Stomach smooth muscle (tissue), 2 donors: ENCODE data around the gene OR5J2.
"Not testable (repeated sequence)": the region's sequence is repeated elsewhere in the genome, so short reads cannot be mapped to it uniquely, and the experiment has no call there.

Experiments used
- H3K27ac ChIP-seq: one replicate; pipeline ENCODE4 v1.7.0; 2013; ENCODE audit warnings: mild to moderate bottlenecking, low read length, inconsistent platforms
- H3K27me3 ChIP-seq, 2 donors: one replicate each; pipeline ENCODE4 v1.7.0; 2013; ENCODE audit warnings: low read length in 2 of 2; ENCODE audit not compliant: insufficient read depth in 2 of 2, control insufficient read depth in 1 of 2
- H3K36me3 ChIP-seq, 2 donors: one replicate each; pipeline ENCODE4 v1.7.0; 2013; ENCODE audit warnings: low read length in 2 of 2; ENCODE audit not compliant: control insufficient read depth in 2 of 2, insufficient read depth in 2 of 2
- H3K4me1 ChIP-seq: one replicate; pipeline ENCODE4 v1.7.0; 2013; ENCODE audit warnings: low read length; ENCODE audit not compliant: control insufficient read depth, insufficient read depth
- H3K4me3 ChIP-seq, 2 donors: one replicate each; pipeline ENCODE4 v1.7.0; 2013; ENCODE audit warnings: low read length in 2 of 2
- H3K9ac ChIP-seq, 2 donors: one replicate each; pipeline ENCODE4 v1.7.0; 2013; ENCODE audit warnings: low read length in 2 of 2, mild to moderate bottlenecking in 1 of 2
- H3K9me3 ChIP-seq, 2 donors: one replicate each; pipeline ENCODE4 v1.7.0; 2013; ENCODE audit warnings: low read length in 2 of 2; ENCODE audit not compliant: control insufficient read depth in 2 of 2
- donor health status: healthy.
- donor health status: Pancreatic carcinoma.

The OR5J2 gene

DNA sequence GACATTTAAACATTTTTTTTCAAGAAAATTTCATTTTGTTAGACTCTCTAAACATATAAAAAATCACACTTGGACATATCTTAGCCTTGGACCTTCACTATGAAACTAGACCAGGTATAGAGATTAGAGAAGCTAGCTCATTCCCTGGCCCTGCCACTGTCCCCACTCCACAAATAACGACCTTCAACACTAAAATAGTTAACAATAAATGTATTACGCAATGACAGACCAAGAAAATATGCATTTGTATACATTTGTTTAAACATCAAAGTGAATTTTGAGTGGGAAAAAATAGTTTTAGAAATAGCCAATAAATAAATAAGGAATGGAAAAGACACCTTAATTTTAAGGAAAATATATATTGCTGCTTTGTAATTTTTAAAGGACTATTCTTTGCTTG lies 20.9 kb downstream of the OR5J2 start:
- no peaks in the 10 kb centered on the region for H3K27me3 ChIP-seq
- H3K9ac ChIP-seq, result no peak overlapping the region
- no peak overlapping the region for H3K4me3 ChIP-seq
- no peaks in the 10 kb centered on the region for H3K36me3 ChIP-seq
- no peaks in the 10 kb centered on the region for H3K4me1 ChIP-seq
- no peaks in the 10 kb centered on the region for H3K9me3 ChIP-seq
- H3K27ac ChIP-seq, result no peak overlapping the region

DNA sequence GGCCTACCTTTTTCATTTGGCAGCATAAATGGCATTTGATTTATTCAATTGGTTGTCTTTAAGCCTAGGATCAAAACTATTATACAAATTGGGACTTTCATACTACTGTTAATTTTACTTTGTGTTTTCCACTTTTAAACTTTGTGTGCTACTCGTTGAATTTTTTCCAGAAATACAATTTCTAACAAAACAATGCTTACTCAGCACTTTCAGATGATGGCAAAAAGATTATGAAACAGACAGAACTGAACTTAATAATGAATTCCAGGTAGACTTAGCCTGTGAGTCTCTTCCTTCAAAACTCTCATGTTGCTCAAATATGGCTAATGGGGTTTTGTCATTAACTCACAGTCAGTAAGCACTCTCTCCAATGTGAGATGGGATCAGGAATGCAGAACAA lies 31.4 kb downstream of the OR5J2 start:
- no peaks in the 10 kb centered on the region for H3K36me3 ChIP-seq
- no peaks in the 10 kb centered on the region for H3K27me3 ChIP-seq
- no peak overlapping the region for H3K9ac ChIP-seq
- H3K9me3 ChIP-seq, result no peaks in the 10 kb centered on the region
- no peak overlapping the region for H3K27ac ChIP-seq
- no peak overlapping the region for H3K4me3 ChIP-seq
- H3K4me1 ChIP-seq, result no peaks in the 10 kb centered on the region

DNA sequence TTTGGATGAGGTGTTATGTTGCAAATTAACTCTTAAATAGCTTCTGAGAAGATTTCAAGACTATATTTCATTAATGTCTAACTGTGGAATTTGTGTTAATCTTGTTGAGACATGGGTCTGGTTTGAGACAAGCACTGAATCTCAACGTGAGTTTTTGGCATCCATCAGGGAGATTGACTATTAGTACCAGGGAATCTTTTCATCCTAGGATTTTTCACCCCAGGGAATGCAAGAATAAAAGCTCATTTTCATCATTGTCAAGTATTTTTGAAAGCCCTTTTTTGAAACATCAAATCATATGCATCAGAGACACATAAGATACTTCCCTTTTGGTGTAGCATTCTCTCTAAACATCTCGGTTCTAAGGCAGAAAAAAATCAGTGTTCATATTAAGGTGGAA lies 38.1 kb downstream of the OR5J2 start:
- no peak overlapping the region for H3K27ac ChIP-seq
- H3K36me3 ChIP-seq, result no peaks in the 10 kb centered on the region
- H3K27me3 ChIP-seq, result no peaks in the 10 kb centered on the region
- no peak overlapping the region for H3K4me3 ChIP-seq
- H3K9me3 ChIP-seq, result no peaks in the 10 kb centered on the region
- H3K4me1 ChIP-seq, result no peaks in the 10 kb centered on the region
- H3K9ac ChIP-seq, result no peak overlapping the region

DNA sequence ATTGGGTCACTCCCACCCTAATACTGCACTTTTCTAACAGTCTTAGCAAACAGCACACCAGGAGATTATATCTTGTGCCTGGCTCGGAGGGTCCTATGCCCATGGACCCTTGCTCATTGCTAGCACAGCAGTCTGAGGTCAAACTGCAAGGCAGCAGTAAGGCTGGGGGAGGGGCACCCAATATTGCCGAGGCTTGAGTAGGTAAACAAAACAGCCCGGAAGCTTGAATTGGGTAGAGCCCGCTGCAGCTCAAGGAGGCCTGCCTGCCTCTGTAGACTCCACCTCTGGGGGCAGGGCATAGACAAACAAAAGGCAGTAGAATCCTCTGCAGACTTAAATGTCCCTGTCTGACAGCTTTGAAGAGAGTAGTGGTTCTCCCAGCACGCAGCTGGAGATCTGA lies 43.3 kb downstream of the OR5J2 start:
- H3K9me3 ChIP-seq, H3K9ac ChIP-seq, H3K4me1 ChIP-seq, H3K4me3 ChIP-seq, H3K27me3 ChIP-seq, H3K36me3 ChIP-seq, H3K27ac ChIP-seq: not testable (repeated sequence)
